ENCODE data around the gene COMTD1. TPM values are rescaled to one million over a fixed set of nuclear protein-coding genes. Genes with fewer than 3 reads are reported as not detected.

Gene COMTD1
- polyA plus RNA-seq, 1 donor (not counting 4 experiments of a cell fraction or from before 2014, with no cell fraction given), result 6.2 TPM

DNA sequence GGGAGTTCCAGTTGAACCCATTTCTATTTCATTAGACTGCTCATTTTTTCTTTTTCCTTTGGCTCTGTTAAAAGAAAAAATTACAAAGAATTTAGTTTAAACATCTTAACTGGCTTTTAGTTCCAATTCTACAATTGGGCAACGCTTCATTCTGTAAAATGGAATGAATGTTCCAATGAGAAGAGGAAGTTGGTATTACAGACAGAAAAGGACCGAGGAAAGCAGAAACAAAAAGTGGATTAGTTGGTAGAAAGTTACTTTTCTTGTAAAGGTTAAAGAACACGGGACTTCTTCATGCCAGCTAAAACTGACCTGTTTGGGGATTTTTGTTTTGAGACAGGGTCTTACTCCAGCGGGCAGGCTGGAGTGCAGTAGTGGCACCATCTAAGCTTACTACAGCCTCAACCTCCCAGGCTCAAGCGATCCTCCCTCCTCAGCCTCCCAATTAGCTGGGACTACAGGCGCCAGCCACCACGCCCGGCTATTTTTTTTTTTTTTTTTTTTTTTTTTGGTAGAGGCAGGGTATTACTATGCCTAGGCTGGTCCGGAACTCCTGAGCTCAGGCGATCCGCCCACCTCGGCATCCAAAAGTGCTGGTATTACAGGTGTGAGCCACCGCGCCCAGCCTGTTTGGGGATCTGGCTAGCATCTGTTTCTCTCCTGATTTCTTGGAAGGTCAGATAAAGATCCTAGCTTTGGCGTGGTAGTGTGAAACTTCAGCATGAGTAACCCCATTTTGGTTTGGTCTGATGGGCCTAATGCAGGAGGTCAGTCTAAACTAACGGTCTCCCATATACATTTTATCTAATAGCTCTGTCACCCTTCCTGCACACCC lies 26.5 kb downstream of the COMTD1 start:
- Histone ChIP-seq H3K27me3 (ENCODE audit: control insufficient read depth, extremely low read depth, insufficient read depth, low read length) (no peaks in the 10 kb centered on the region), H3K9me3 (ENCODE audit: control insufficient read depth, low read depth, low read length) (no peaks in the 10 kb centered on the region), H3K79me2 (ENCODE audit: control insufficient read depth, insufficient read depth, low read length) (peaks cover 34% of the 10 kb centered on the region), H3K4me1 (ENCODE audit: control insufficient read depth, extremely low read depth, insufficient read depth, low read length) (peaks cover 67% of the 10 kb centered on the region), H2AFZ (ENCODE audit: control insufficient read depth, low read length) (no peak overlapping the region), H4K20me1 (ENCODE audit: control insufficient read depth, extremely low read depth, insufficient read depth, low read length) (peaks cover 2% of the 10 kb centered on the region), H3K9ac (ENCODE audit: control insufficient read depth, extremely low read depth, insufficient read depth, low read length) (peak overlapping the region; percentile 100), H3K27ac (ENCODE audit: control insufficient read depth, insufficient read depth, low read length) (peak overlapping the region; percentile 100), H3K4me3 (ENCODE audit: control insufficient read depth in 2 of 3, extremely low read depth in 1 of 3, insufficient read depth in 2 of 3, low read depth in 1 of 3, low read length in 3 of 3) (peak overlapping the region in 2 of 3 experiments; percentile 83 to 96), H3K9me1 (ENCODE audit: control insufficient read depth, extremely low read depth, insufficient read depth, low read length) (no peaks in the 10 kb centered on the region), H3K4me2 (ENCODE audit: control insufficient read depth, extremely low read depth, insufficient read depth, low read depth, low read length) (peak overlapping the region; percentile 97), H3K36me3 (ENCODE audit: control insufficient read depth in 2 of 2, extremely low read depth in 1 of 2, insufficient read depth in 2 of 2, low read length in 2 of 2) (peaks cover 4 to 16% of the 10 kb centered on the region in 2 experiments)
- FAIRE-seq (no peak), DNase-seq (ENCODE audit: low read depth, low spot score) (no peak)
- no peak for TF ChIP-seq EZH2 (IDR thresholded peaks at IDR 0.05; ENCODE audit: low read length)
- TF ChIP-seq, protein P1, sequence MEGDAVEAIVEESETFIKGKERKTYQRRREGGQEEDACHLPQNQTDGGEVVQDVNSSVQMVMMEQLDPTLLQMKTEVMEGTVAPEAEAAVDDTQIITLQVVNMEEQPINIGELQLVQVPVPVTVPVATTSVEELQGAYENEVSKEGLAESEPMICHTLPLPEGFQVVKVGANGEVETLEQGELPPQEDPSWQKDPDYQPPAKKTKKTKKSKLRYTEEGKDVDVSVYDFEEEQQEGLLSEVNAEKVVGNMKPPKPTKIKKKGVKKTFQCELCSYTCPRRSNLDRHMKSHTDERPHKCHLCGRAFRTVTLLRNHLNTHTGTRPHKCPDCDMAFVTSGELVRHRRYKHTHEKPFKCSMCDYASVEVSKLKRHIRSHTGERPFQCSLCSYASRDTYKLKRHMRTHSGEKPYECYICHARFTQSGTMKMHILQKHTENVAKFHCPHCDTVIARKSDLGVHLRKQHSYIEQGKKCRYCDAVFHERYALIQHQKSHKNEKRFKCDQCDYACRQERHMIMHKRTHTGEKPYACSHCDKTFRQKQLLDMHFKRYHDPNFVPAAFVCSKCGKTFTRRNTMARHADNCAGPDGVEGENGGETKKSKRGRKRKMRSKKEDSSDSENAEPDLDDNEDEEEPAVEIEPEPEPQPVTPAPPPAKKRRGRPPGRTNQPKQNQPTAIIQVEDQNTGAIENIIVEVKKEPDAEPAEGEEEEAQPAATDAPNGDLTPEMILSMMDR (optimal IDR thresholded peaks at IDR 0.05 in 1 of 3, IDR thresholded peaks at IDR 0.05 in 1 of 3, conservative IDR thresholded peaks at IDR 0.05 in 1 of 3; ENCODE audit: extremely low read depth in 1 of 3, insufficient read depth in 2 of 3, low read length in 3 of 3), result no peak
- dilution Hi-C loops (cut with MboI; ENCODE audit: extremely low pct_ligation_motif_present, low sequenced_read_pairs), result no loop called here

DNA sequence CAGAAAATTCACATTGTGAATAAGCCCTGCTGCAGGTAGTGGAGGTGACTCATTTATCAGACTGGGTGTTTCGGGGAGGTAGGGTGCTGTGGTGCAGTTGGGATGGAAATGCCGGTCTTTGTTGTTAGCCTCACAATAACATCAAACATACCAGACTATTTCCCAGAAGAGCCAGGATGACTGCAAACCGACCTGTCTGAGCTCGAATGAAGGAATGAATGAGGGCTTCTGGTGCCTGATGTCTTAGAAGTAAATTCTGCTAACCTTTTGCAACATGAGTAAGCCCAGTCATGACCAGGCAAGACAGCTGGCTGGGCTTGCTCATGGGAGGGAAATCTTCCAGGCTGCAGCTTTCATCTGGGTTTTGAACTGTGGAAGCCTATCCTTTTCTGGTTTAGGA lies 27.6 kb downstream of the COMTD1 start:
- Histone ChIP-seq H3K9me3 (ENCODE audit: control insufficient read depth, low read depth, low read length) (no peaks in the 10 kb centered on the region), H2AFZ (ENCODE audit: control insufficient read depth, low read length) (no peak overlapping the region), H3K36me3 (ENCODE audit: control insufficient read depth in 2 of 2, extremely low read depth in 1 of 2, insufficient read depth in 2 of 2, low read length in 2 of 2) (peaks cover 4 to 10% of the 10 kb centered on the region in 2 experiments), H4K20me1 (ENCODE audit: control insufficient read depth, extremely low read depth, insufficient read depth, low read length) (peaks cover 2% of the 10 kb centered on the region), H3K4me1 (ENCODE audit: control insufficient read depth, extremely low read depth, insufficient read depth, low read length) (peaks cover 61% of the 10 kb centered on the region), H3K27me3 (ENCODE audit: control insufficient read depth, extremely low read depth, insufficient read depth, low read length) (no peaks in the 10 kb centered on the region), H3K9ac (ENCODE audit: control insufficient read depth, extremely low read depth, insufficient read depth, low read length) (peak overlapping the region; percentile 51), H3K4me3 (ENCODE audit: control insufficient read depth in 2 of 3, extremely low read depth in 1 of 3, insufficient read depth in 2 of 3, low read depth in 1 of 3, low read length in 3 of 3) (no peak overlapping the region), H3K9me1 (ENCODE audit: control insufficient read depth, extremely low read depth, insufficient read depth, low read length) (no peaks in the 10 kb centered on the region), H3K4me2 (ENCODE audit: control insufficient read depth, extremely low read depth, insufficient read depth, low read depth, low read length) (peak overlapping the region; percentile 52), H3K27ac (ENCODE audit: control insufficient read depth, insufficient read depth, low read length) (peak overlapping the region; percentile 100), H3K79me2 (ENCODE audit: control insufficient read depth, insufficient read depth, low read length) (peaks cover 26% of the 10 kb centered on the region)
- peak; percentile 87 for FAIRE-seq
- TF ChIP-seq EZH2 (IDR thresholded peaks at IDR 0.05; ENCODE audit: low read length), result no peak
- TF ChIP-seq, protein P1 (optimal IDR thresholded peaks at IDR 0.05 in 1 of 3, IDR thresholded peaks at IDR 0.05 in 1 of 3, conservative IDR thresholded peaks at IDR 0.05 in 1 of 3; ENCODE audit: extremely low read depth in 1 of 3, insufficient read depth in 2 of 3, low read length in 3 of 3), result no peak
- peak; percentile 81 for DNase-seq (ENCODE audit: low read depth, low spot score)
- dilution Hi-C loops (cut with MboI; ENCODE audit: extremely low pct_ligation_motif_present, low sequenced_read_pairs), result no loop called here
